ENCODE measurements around the gene ZBTB8OS.

Gene ZBTB8OS

GRCh38 chr1:32651461-32652073, 1.2 kb upstream of the ZBTB8OS start (continued):
- TF ChIP-seq ZNF23 (tag by site-specific recombination; IDR thresholded peaks at IDR 0.05; ENCODE audit: borderline replicate concordance) (no peak), ZNF654 (tag by site-specific recombination; IDR thresholded peaks at IDR 0.05; ENCODE audit: low read depth) (no peak), ZNF792 (tag by site-specific recombination; IDR thresholded peaks at IDR 0.05) (no peak), ZNF311 (tag by site-specific recombination; IDR thresholded peaks at IDR 0.05; ENCODE audit: borderline replicate concordance) (no peak), ZNF335 (tag by site-specific recombination; conservative IDR thresholded peaks at IDR 0.05) (no peak; the same call in 1 of the 2 replicates), ZFP69B (tag by site-specific recombination; IDR thresholded peaks at IDR 0.05) (0 out of 2 replicates have a peak, but pooled peaks have one; percentile 51), ZNF658 (tag by site-specific recombination; IDR thresholded peaks at IDR 0.05) (no peak), EGR2 (tag by site-specific recombination; IDR thresholded peaks at IDR 0.05; ENCODE audit: low read depth) (no peak), ZNF561 (tag by site-specific recombination; IDR thresholded peaks at IDR 0.05; ENCODE audit: borderline replicate concordance) (no peak), ZNF843 (tag by site-specific recombination; IDR thresholded peaks at IDR 0.05) (no peak), ZNF184 (tag by site-specific recombination; IDR thresholded peaks at IDR 0.05) (no peak), KLF8 (tag by site-specific recombination; IDR thresholded peaks at IDR 0.05) (no peak), MZF1 (tag by site-specific recombination; IDR thresholded peaks at IDR 0.05; ENCODE audit: borderline replicate concordance) (no peak), ZNF248 (tag by site-specific recombination; IDR thresholded peaks at IDR 0.05) (no peak), ZNF132 (tag by site-specific recombination; IDR thresholded peaks at IDR 0.05; ENCODE audit: borderline replicate concordance) (no peak), ZNF169 (tag by site-specific recombination; IDR thresholded peaks at IDR 0.05) (no peak), ZBTB1 (tag by site-specific recombination; IDR thresholded peaks at IDR 0.05) (no peak), ZNF585B (tag by site-specific recombination; IDR thresholded peaks at IDR 0.05) (no peak), ZNF341 (tag by site-specific recombination; IDR thresholded peaks at IDR 0.05; ENCODE audit: low read depth) (no peak), ZNF76 (tag by site-specific recombination; IDR thresholded peaks at IDR 0.05; ENCODE audit: borderline replicate concordance, low read depth) (0 out of 2 replicates have a peak, but pooled peaks have one; percentile 1), ZNF776 (tag by site-specific recombination; IDR thresholded peaks at IDR 0.05; ENCODE audit: borderline replicate concordance) (no peak), ZFHX2 (tag by site-specific recombination; conservative IDR thresholded peaks at IDR 0.05) (no peak), ZNF174 (tag by site-specific recombination; IDR thresholded peaks at IDR 0.05) (no peak), ZNF18 (tag by site-specific recombination; IDR thresholded peaks at IDR 0.05) (no peak), TRIM28 (IDR thresholded peaks at IDR 0.05; ENCODE audit: borderline replicate concordance, low read length) (no peak), ZNF274 (IDR thresholded peaks at IDR 0.05; ENCODE audit: low read length) (no peak), ZNF274 (tag by site-specific recombination; IDR thresholded peaks at IDR 0.05; ENCODE audit: borderline replicate concordance) (no peak), ZNF624 (tag by site-specific recombination; IDR thresholded peaks at IDR 0.05) (no peak), ZBTB20 (tag by site-specific recombination; IDR thresholded peaks at IDR 0.05) (peak; percentile 80), ZNF394 (tag by site-specific recombination; IDR thresholded peaks at IDR 0.05; ENCODE audit: borderline replicate concordance) (no peak), ZNF48 (tag by site-specific recombination; IDR thresholded peaks at IDR 0.05) (no peak), ZNF600 (tag by site-specific recombination; IDR thresholded peaks at IDR 0.05) (peak; percentile 49; the same call in 1 of the 2 replicates)
- TF ChIP-seq, protein P1, sequence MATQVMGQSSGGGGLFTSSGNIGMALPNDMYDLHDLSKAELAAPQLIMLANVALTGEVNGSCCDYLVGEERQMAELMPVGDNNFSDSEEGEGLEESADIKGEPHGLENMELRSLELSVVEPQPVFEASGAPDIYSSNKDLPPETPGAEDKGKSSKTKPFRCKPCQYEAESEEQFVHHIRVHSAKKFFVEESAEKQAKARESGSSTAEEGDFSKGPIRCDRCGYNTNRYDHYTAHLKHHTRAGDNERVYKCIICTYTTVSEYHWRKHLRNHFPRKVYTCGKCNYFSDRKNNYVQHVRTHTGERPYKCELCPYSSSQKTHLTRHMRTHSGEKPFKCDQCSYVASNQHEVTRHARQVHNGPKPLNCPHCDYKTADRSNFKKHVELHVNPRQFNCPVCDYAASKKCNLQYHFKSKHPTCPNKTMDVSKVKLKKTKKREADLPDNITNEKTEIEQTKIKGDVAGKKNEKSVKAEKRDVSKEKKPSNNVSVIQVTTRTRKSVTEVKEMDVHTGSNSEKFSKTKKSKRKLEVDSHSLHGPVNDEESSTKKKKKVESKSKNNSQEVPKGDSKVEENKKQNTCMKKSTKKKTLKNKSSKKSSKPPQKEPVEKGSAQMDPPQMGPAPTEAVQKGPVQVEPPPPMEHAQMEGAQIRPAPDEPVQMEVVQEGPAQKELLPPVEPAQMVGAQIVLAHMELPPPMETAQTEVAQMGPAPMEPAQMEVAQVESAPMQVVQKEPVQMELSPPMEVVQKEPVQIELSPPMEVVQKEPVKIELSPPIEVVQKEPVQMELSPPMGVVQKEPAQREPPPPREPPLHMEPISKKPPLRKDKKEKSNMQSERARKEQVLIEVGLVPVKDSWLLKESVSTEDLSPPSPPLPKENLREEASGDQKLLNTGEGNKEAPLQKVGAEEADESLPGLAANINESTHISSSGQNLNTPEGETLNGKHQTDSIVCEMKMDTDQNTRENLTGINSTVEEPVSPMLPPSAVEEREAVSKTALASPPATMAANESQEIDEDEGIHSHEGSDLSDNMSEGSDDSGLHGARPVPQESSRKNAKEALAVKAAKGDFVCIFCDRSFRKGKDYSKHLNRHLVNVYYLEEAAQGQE (tag by site-specific recombination; IDR thresholded peaks at IDR 0.05) = 0 out of 2 replicates have a peak, but pooled peaks have one; percentile 7
- TF ChIP-seq, protein P2, sequence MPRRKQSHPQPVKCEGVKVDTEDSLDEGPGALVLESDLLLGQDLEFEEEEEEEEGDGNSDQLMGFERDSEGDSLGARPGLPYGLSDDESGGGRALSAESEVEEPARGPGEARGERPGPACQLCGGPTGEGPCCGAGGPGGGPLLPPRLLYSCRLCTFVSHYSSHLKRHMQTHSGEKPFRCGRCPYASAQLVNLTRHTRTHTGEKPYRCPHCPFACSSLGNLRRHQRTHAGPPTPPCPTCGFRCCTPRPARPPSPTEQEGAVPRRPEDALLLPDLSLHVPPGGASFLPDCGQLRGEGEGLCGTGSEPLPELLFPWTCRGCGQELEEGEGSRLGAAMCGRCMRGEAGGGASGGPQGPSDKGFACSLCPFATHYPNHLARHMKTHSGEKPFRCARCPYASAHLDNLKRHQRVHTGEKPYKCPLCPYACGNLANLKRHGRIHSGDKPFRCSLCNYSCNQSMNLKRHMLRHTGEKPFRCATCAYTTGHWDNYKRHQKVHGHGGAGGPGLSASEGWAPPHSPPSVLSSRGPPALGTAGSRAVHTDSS (tag by site-specific recombination; IDR thresholded peaks at IDR 0.05) = no peak
